GM12801 (cell line): ENCODE measurements around the gene ZMIZ1.

Experiments used
- CTCF ChIP-seq: IDR thresholded peaks from one replicate; pipeline ENCODE4 v1.5.1; 2011; ENCODE audit warnings: control low read depth; ENCODE audit not compliant: insufficient read length; ENCODE audit errors: extremely low read depth

Gene ZMIZ1

GRCh38 chr10:79322616-79323543 is 254.1 kb downstream of the ZMIZ1 start:
- TF ChIP-seq CTCF: no peak

- TF ChIP-seq CTCF: no peak
Measured at GRCh38 chr10:79323602-79324001, 254.8 kb downstream of the ZMIZ1 start.

- TF ChIP-seq CTCF: no peak
Measured at GRCh38 chr10:79324032-79324695, 255.4 kb downstream of the ZMIZ1 start.

- TF ChIP-seq CTCF: no peak
Measured at GRCh38 chr10:79326361-79327089, 257.8 kb downstream of the ZMIZ1 start.

- no peak for TF ChIP-seq CTCF
Measured at GRCh38 chr10:79327090-79327457, 258.3 kb downstream of the ZMIZ1 start.

- no peak for TF ChIP-seq CTCF
Measured at GRCh38 chr10:79328147-79328701, 259.5 kb downstream of the ZMIZ1 start.
